GDM1 (cell line): Measurements from ENCODE around the gene PNPLA3.

Source experiments
- DNase-seq: peaks from one replicate; lab custom pipeline; 2025; lab: John Stamatoyannopoulos, UW

The PNPLA3 gene

GRCh38 chr22:43923631-43924464 lies at the start of gene PNPLA3:
Gene PNPLA3 (plus strand): TSS chr22:43923805. CDS start chr22:43923912, 107 bp downstream.
- DNase-seq = peak; percentile 69

- no peak for DNase-seq
Observed at GRCh38 chr22:43876866-43877509, 46.6 kb upstream of the PNPLA3 start.

GRCh38 chr22:43878079-43878795 lies 45.4 kb upstream of the PNPLA3 start:
- no peak for DNase-seq

- no peak for DNase-seq
Observed at GRCh38 chr22:43878831-43879550, 44.6 kb upstream of the PNPLA3 start.

- DNase-seq = no peak
Observed at GRCh38 chr22:43879901-43880540, 43.6 kb upstream of the PNPLA3 start.

GRCh38 chr22:43880541-43880991 lies 43.0 kb upstream of the PNPLA3 start:
- no peak for DNase-seq

- no peak for DNase-seq
Observed at GRCh38 chr22:43881091-43882061, 42.2 kb upstream of the PNPLA3 start.

- no peak for DNase-seq
Observed at GRCh38 chr22:43882122-43882767, 41.4 kb upstream of the PNPLA3 start.

GRCh38 chr22:43883012-43883661 lies 40.5 kb upstream of the PNPLA3 start:
- DNase-seq = peak; percentile 28

- no peak for DNase-seq
Observed at GRCh38 chr22:43883719-43884415, 39.7 kb upstream of the PNPLA3 start.

- no peak for DNase-seq
Observed at GRCh38 chr22:43884600-43885318, 38.8 kb upstream of the PNPLA3 start.

- DNase-seq = no peak
Observed at GRCh38 chr22:43885319-43885671, 38.3 kb upstream of the PNPLA3 start.

GRCh38 chr22:43885786-43886185 lies 37.8 kb upstream of the PNPLA3 start:
- DNase-seq = no peak

GRCh38 chr22:43886231-43886630 lies 37.4 kb upstream of the PNPLA3 start:
- DNase-seq = no peak

GRCh38 chr22:43887391-43887790 lies 36.2 kb upstream of the PNPLA3 start:
- no peak for DNase-seq

- DNase-seq = no peak
Observed at GRCh38 chr22:43888740-43889139, 34.9 kb upstream of the PNPLA3 start.

GRCh38 chr22:43889201-43889859 lies 34.3 kb upstream of the PNPLA3 start:
- DNase-seq = no peak

- DNase-seq = no peak
Observed at GRCh38 chr22:43889860-43890253, 33.7 kb upstream of the PNPLA3 start.
